GM18858 (cell line): ENCODE data around the gene ILKAP.

Source experiments
- ATAC-seq: cut with Tn5 transposase; IDR thresholded peaks from one replicate; pipeline ENCODE4 v1.9.1; 2021; ENCODE audit not compliant: unreplicated experiment

Gene ILKAP

DNA sequence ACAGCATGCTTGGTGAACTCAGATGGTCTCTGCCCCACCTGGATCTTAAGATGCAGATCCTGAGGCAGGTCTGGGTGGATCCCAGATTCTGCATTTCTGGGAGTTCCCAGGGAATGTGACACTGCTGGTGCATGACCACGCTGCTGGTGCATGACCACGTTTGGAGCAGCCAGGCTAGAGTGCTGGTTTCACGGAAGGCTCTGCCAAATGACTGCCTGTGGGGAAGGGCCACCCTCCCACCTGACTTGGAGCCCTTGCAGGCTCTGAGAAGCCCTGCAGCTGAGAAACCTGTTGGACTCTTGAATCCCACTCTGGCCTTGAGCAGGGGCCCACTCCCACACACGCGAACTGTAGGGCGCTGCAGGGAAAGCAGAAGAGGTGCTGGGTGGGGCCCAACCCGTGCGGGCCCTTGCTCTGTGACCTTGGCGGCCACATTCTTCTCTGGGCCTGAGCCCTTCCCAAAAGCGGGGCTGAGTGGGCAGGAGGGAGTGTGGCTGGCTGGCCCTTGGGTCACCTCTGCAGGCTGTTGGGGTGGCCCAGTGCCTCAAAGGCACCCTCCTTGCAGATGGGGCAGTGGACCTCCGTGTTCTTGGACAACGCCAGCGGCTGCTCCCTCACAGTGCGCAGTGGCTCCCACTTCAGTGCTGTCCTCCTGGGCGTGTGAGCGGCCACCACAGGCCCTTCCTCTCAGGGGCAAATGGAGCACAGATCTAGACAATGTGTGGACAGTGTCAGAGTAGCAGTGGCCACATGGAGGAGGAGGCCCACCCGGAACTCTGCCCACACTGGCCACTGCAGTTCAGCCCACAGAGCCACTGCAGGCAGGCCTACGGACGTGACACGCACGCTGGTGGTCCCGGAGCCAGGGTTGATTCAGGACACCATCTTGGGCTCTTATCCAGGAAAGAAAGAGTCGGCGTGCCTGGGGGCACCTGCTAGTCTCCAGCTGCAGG lies 36.8 kb downstream of the ILKAP start:
- ATAC-seq = no peak

DNA sequence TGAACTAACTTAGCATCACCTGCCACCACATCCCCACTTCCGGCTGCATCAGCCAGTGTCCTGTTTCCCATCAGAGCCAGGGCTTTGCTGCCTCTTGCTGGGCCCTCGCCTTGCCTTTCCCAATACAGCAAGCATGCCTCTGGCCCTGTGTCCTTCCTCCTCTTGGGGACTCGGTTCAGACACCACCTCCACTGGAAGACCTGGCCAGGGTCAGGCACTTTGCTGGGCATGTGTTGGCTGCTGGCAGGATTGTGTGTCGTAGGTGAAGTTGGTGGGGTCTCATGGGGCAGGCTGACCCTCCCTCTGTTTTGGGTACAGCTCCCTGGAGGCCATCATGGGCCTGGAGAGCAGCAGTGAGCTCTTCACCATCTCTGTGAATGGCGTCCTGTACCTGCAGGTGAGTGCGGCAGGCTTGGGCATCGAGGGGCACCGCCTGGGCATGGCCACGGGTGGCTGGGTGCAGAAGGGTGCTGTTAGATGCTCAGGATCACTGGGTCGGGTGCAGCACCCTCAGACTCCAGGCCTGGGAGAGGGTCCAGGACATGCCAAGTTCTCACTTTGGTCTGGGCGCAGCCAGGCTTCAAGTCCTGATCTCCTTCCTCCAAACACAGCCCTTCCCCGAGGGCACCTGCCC lies 38.1 kb downstream of the ILKAP start:
- ATAC-seq = no peak

DNA sequence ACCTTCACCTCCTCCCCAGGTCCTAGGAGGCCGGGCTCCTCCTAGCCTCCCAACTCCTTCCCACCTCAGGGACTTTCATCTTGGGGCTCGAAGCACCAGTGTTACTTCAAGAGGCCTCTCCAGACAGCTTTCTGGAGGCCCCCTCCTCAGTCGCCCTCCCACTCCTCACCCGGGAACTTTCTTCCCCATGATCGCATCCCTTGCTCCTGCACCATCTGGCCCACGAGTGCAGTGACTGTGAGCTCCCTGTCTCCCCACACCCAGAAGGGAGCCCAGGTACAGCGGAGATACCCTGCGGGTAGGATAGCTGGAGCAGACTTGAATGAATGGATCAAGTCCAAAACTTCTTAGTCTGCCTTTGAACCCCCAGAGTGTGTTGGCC lies 38.6 kb downstream of the ILKAP start:
- no peak for ATAC-seq

DNA sequence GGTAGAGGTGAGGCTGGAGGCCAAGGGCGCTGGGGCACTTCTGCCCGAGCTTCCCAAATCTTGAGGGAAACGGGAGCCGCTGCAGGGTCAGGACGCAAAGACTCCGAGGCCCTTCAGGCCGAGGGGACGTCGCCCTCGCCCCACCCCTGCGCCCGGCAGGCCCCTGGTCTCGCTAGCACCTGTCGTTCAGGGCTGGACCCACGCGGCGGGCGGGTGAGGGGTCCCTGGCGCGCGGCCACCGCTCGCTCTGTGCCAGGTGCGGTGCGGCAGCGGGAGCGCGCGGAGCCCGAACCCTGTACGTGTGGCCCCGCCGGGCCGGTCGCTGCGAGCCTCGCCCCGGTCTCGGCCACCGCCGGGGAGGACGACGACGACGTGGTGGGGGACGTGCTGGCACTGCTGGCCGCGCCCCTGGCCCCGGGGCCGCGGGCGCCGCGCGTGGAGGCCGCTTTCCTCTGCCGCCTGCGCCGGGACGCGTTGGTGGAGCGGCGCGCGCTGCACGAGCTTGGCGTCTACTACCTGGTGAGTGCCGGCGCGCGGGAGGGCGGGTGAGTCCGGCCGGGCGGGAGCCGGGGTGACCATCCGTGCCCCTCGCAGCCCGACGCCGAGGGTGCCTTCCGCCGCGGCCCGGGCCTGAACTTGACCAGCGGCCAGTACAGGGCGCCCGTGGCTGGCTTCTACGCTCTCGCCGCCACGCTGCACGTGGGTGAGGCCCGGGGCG lies 39.9 kb downstream of the ILKAP start:
- no peak for ATAC-seq

DNA sequence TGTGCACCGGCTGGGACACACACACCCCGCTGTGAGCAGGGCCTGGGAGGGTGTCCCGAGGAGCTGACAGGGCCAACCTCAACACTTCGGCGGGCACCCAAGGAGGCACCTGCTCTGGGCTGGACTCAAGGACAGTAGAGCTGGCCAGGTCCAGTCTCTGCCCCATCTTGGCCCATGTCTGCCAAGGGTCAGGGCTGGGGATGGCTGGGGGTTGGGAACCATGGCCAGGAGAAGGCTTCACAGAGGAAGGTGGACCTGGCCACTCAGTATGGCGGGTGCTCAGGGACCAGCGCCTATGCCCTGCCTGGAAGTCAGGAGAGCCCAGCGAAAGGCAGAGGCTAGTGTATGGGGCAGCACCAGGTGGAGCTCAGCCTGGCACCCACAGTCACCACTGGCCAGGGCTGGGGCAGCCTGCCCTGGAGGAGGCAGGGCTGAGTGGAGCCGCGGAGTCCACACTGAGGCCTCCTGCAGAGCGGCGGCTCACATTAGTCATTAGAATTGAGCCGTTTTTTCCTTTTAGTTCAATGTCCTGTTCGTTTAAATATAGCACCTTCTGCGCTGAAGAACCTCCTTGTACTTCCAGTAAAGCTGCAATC lies 40.6 kb downstream of the ILKAP start:
- no peak for ATAC-seq

DNA sequence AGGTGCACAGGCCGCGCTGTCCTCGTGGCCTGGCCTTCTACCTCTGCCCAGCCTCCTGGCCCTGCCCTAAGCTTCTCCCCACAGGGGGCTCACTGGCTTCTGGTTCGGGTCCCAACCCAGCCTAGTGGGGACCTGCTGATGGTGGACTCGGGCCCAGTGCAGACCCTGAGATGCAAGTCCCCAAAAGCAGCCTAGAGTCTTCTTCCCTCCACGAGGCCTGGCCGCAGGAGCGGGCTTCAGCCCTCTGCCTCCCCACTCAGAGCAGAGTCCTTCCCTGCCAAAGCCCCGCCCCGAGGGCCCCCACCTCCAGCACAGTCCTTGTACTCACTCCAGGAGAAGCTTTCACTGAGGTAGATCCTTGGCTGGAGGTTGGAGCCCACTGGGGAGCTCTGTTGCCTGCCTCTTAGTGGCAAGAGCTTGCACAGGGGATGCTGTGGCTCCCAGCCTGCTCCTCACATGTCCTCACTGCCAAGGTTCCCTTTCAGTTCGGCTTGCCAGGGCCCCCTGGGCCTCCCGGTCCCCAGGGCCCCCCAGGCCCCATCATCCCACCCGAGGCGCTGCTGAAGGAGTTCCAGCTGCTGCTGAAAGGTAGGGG lies 41.1 kb downstream of the ILKAP start:
- ATAC-seq = no peak

DNA sequence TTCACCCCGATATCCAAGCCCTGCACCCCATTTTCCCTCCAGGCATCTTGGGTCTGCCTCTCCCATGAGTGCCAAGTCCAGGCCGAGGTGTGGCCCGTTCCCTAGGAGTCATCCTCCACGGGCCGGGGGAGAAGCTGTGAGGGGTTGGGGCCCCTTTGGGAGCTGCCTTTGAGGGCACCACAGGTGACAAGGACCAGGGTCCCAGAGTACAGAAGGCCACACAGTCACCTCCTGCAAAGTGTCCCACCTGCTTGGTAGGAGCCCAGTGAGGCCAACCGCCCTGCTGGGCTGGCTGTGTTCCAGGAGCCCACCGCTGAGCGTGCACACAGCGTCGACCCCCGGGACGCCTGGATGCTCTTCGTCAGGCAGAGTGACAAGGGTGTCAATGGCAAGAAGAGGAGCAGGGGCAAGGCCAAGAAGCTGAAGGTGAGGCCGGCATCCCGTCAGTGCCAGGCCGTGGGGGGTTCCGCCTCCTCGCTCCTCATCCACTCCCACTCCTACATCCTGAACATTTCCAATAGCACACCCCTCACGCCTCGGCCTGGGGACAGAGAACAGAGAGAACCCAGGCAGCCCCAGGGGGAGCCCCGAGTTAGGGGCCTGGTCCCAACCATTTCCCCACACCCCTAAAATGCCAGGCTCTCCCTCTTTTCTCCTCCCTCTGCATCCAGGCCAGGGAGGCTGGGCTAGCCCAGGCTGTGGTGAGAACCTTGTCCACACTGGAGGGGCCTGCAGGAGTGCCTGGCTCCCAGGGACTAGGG lies 42.0 kb downstream of the ILKAP start:
- no peak for ATAC-seq

DNA sequence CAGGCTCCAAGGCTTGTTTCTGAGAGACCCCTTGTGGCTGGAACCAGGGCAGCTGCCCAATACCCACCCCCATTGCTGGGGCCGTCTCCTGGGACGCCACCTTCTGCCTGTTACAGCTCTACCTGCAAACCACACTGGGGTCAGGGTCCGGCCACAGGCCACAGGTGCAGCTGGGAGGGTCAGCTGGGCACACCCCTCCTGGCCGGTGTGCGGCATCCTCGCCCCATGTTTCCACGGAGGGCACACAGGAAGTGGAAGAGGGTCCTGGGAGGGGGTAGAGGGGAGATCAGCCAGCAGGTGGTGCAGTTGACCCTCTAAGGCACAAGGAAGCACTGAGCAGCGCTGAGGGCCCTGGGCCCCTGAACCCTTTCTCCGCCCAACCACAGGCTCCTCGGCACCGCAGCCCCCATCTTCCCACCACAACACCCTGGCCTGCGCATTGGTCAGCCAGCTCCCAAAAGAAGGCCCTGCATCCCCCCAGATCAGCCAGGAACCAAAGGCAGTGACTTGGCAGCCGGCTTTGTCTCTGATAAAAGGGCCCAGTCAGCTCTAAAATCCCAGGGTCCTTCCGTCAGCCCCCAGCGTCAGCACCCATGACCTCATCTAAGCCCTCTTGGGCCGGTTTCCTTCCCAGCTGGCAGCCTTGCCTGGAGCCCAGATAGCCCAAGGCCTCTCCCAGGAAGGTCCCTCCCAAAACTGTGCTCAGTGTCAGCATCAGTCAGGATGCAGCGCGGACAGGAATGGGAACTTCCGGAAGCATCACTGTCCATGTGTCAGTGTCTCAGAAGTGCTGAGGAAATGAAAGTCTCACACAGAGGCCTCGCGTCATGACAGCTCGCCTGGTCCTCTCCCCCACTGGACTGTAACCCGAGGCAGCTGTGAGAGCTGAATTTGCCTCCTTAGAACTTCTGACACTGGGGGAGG lies 43.0 kb downstream of the ILKAP start:
- ATAC-seq = no peak

DNA sequence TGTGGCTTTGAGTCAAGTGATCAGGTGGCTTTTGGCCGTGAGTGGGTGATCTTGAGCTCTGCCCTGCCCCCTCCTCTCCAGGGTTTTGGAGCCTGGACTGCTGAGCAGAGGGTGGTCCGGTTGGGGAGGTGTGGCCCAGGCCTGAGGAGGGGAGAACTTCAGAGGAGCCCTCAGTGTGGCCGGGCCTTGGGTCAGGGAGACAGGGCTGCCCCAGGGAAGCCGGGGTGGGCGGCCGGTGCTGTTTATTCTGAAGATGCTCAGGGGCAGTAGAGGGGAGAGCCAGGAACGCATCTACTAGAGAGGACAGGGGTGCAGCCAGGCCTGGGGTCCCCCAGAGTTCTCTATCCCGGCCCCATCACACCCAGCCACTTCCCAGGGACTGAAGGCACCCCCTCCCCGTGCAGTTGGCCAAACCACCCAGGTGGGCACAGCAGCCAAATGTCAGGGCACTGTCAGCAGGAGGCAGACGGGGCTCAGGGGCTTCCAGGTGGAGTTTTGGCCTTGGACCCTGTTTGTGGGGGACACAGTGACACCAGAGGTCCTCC lies 43.8 kb downstream of the ILKAP start:
- no peak for ATAC-seq

DNA sequence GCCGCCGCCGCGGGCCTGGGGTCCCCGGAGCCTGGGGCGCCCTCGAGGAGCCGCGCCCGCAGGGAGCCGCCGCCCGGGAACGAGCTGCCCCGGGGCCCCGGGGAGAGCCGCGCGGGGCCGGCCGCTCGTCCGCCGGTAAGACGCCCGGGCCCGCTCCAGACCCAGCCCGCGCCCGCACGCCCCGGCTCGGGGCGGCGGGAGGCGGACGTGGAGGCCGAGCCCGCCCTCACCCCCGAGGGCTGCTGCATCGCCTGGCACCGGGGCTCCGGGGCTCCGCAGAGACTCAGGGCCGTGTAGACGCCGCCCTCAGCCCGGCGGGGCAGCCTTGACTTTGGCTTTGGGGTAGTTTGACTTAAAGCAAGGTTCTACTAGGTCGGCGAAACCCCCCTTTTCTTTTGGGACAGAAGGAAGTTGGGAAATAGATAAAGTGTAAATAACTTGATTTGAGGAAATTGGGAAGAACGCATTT lies 44.4 kb downstream of the ILKAP start:
- ATAC-seq = no peak

DNA sequence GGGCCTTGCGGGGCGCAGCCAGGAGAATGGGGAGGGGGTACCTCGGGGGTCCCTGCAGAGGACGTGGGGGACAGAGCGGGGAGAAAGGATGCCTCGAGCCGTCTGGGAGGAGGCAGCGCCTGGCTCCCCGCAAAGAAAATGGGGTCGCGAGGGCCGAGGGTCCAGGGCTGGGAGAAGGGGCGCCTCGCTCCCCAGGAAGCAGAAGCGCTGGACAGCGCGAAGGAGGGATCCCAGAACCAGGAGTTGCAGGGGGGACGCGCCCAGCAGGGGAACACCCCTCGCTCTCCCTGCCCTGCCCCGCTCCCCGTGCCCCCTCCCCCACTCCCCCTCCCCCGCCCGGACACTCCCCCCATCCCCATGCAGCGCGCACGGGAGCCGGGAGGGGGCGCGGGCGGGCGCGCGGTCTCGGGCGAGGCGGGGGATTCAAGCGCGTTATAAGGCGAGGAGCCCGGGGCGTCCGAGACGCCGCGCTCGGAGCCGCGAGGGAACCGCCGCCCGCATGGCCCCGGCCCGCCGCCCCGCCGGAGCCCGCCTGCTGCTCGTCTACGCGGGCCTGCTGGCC lies 44.9 kb downstream of the ILKAP start, which contains the start of gene ERFE:
Gene ERFE (plus strand): TSS at position 462 of the 562 bp plus-strand sequence. CDS start 38 bp downstream, at position 500.
- ATAC-seq = no peak

DNA sequence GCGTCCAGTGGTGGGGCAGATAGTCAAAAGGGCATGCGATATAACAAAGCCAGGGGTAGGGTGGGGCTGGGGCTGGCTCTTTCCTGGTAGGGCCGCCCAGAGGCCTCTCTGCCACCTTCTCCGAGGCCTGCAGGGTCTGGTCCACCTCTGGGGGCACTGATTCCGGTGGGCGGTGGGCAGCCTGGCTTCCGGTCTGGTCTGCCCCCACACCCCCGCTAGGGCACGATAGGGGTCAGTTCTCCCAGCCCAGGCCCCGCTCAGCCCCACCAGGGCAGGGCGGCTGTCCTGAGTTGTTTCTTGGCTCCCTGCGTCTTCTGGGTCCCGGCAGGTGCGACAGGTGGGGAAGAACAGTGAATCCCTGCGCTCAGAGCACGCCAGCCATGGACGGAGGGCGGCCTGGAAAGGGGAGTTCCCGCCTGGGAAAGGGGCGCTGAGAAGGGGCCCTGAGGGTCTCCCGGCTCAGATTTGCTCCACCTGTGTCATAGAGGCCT lies 45.4 kb downstream of the ILKAP start:
- ATAC-seq = no peak

DNA sequence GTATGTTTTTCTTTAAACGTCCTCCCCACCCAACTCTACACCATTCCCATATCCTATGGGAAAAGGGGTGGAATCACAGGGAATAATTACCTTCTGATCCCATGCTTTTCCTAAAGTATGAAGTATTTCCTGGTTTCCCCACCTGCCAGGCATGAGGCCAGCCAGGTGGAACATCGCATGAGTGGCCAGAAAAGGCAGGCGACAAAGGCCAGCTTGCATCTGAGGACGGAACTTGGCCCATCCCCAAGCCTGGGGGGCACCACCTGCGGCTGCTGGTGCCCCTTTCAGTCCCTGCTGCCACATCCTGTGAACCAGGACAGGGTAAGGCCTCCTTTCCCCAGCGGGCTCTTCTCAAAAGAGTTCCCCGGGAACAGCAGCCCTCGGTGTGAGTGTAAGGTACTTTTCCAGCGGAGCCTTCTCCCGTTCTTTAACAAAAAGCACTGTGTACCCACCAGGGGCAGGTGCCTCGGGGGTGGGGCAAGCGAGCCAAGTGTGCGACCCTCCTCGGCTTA lies 45.9 kb downstream of the ILKAP start:
- no peak for ATAC-seq

DNA sequence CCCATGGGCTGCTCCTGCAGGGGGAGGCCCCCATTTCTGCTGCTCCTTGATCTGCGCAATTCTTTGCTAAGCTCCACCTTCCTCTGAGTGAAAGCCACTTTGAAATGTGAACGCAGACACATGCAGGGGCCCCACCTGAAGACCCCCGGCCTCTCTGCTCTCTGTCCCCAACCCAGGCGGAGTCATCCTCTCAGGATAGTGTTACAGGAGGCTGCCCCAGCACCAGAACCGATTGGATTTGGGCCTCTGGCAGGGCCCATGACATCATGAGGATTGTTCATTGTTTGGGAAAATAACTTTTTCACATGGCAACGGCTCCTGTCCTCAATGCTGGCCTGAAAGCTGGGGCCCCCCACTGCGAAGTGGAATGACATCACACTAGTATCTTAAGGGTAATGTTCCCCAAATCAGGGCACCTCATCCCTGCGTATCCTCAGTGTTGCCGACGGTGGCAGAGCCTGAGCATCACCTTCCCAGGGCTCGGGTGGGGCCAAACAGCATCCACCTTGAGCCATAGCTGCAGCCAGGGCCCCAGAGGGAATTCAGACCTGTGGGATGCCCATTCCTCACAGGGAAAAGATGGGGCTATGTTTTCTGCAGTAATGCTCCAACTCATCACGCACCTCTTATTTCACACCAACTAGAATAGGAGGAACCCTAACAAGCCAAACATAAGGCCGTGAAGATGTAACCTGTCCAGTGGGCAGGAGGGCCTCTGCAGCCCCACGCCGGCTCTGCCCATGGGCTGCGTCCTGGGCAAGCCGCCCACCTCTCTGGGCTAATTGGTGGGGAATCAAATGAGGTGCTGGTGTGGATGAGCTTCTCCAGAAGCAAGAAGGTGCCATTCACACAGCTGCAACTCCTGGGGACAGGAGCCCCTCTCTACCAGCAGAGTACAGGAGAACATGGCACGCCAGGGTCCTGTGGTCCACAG lies 47.5 kb downstream of the ILKAP start:
- ATAC-seq = no peak

DNA sequence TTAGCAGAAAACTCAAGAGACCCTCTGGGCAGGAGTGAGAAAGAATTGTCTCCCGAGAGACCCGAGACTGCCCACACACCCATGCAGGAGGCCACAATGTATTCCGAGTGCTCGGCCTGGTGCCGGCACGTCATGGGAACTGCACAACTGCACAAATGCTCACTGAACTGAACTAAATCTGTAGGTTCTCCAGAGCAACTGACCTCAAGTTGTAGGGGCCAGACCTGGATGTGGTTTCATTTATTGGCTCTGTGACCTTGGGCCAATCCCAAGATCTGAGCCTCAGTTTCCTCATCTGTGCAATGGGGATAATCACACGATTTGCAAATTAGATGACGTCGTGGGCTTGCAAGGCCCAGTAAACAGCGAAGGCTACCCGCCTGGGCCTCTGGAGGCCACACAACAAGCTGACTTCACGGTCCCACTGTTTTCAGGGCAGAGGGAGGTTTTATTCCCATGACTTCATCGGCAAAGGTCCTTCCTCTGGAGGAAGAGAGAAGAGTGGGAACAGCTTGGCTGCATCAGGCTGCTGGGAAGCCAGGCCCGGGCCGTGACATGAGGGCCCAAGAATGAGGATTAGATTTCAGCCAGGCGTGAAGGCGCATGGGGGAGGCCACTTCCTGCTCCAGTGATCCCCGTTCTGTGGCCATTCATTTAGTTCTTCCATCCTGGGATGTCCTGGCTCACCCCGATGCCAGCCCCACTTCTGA lies 48.3 kb downstream of the ILKAP start:
- ATAC-seq = no peak

DNA sequence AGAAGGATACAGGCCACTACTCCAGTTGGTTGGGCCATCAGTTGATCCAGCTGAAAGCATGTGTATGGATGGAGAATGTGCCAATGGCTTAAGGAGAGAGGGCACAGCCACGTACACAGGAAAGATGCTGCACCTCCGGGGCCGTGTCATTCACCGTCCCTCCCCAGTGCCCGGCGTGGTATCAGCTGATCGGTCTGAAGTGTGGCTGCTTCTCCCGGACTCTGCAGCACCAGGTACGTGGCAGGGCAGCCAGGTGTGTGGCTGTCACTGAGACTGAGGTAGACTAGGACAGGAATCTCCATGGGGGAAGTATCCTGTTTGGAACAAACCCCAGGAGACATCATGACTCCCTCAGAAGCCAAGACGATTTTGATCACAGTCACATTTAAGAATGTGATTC lies 48.9 kb downstream of the ILKAP start:
- no peak for ATAC-seq
